Smooth muscle cell (in vitro differentiated cells): ENCODE data around the gene HSPB6. TPM values are rescaled to one million over a fixed set of nuclear protein-coding genes. Genes with fewer than 3 reads are reported as not detected.

ENCODE experiments used
- DNase-seq: peaks from one replicate; lab custom pipeline; 2025; ENCODE audit not compliant: unreplicated experiment; lab: John Stamatoyannopoulos, UW
- H2AFZ ChIP-seq: fragments of 200-600 bp; sonication (generic); 2 replicates; pipeline ENCODE4 v1.6.0; 2016; ENCODE audit warnings: antibody characterized with exemption, low read depth, mild to moderate bottlenecking
- H3F3A ChIP-seq: fragments of 200-600 bp; sonication (generic); 2 replicates; pipeline ENCODE4 v1.6.0; 2017; ENCODE audit warnings: antibody characterized with exemption, low read depth
- H3K27ac ChIP-seq: fragments of 200-600 bp; sonication (generic); 2 replicates; pipeline ENCODE4 v1.5.1; 2016; ENCODE audit warnings: low read depth, mild to moderate bottlenecking
- H3K27me3 ChIP-seq: fragments of 200-600 bp; sonication (generic); 2 replicates; pipeline ENCODE4 v1.6.1; 2016; ENCODE audit warnings: low read depth, mild to moderate bottlenecking
- H3K36me3 ChIP-seq: fragments of 200-600 bp; sonication (generic); 2 replicates; pipeline ENCODE4 v1.5.1; 2016; ENCODE audit warnings: low read depth
- H3K4me1 ChIP-seq: fragments of 200-600 bp; sonication (generic); 2 replicates; pipeline ENCODE4 v1.5.1; 2016; ENCODE audit warnings: low read depth
- H3K4me2 ChIP-seq: fragments of 200-600 bp; sonication (generic); 2 replicates; pipeline ENCODE4 v1.6.0; 2016; ENCODE audit warnings: mild to moderate bottlenecking
- H3K4me3 ChIP-seq: fragments of 200-600 bp; sonication (generic); 2 replicates; pipeline ENCODE4 v1.5.1; 2016; ENCODE audit warnings: mild to moderate bottlenecking
- H3K79me2 ChIP-seq: fragments of 200-600 bp; sonication (generic); 2 replicates; pipeline ENCODE4 v1.6.0; 2016; ENCODE audit warnings: low read depth, mild to moderate bottlenecking
- H3K9ac ChIP-seq: fragments of 200-600 bp; sonication (generic); 2 replicates; pipeline ENCODE4 v1.6.0; 2016; ENCODE audit warnings: low read depth
- H3K9me3 ChIP-seq: fragments of 200-600 bp; sonication (generic); replicated peaks from 2 replicates; pipeline ENCODE4 v1.5.1; 2016; ENCODE audit warnings: low read depth
- H4K20me1 ChIP-seq: fragments of 200-600 bp; sonication (generic); 2 replicates; pipeline ENCODE4 v1.6.0; 2016; ENCODE audit warnings: low read depth
- CTCF ChIP-seq: fragments of 200-600 bp; sonication (generic); IDR thresholded peaks from 2 replicates; pipeline ENCODE4 v1.5.1; 2017; ENCODE audit warnings: borderline replicate concordance, mild to moderate bottlenecking, antibody characterized with exemption; ENCODE audit not compliant: insufficient read depth, poor library complexity, severe bottlenecking
- WGBS: methylation state at CpG from one replicate; pipeline ENCODE4 v1.1.7; 2016; ENCODE audit warnings: low lambda C conversion rate; 5-methylcytosine and 5-hydroxymethylcytosine counted together
- polyA plus RNA-seq: library from polyadenylated mRNA; unstranded; fragments of >200 nt; fragmentation: Nextera tagmentation; extraction: Ambion mirVana; gene quantifications from 2 replicates; pipeline ENCODE4 v1.2.1, GENCODE V29; 2016
- total RNA-seq: library from RNA; depleted of rRNA; stranded (reverse); fragments of >200 nt; gene quantifications from 2 replicates; pipeline ENCODE4 v1.2.3, GENCODE V29; 2014

Gene HSPB6
- total and polyA plus RNA-seq, 2 experiments from 2014 or later = 19.1 to 254 TPM

- Histone ChIP-seq H3K9me3 (no peaks in the 10 kb centered on the region), H3K9ac (no peak overlapping the region), H3K27ac (no peak overlapping the region), H2AFZ (no peak overlapping the region), H3K4me3 (no peak overlapping the region), H3K79me2 (no peaks in the 10 kb centered on the region), H3K4me2 (no peak overlapping the region), H4K20me1 (no peaks in the 10 kb centered on the region), H3K36me3 (no peaks in the 10 kb centered on the region), H3K4me1 (peaks cover 5% of the 10 kb centered on the region), H3K27me3 (no peaks in the 10 kb centered on the region), H3F3A (no peaks in the 10 kb centered on the region)
- no peak for TF ChIP-seq CTCF
- DNase-seq = no peak
- WGBS = 98% methylated on average over 2 of the region's 2 CpGs
These were observed 18.0 kb downstream of the HSPB6 start for GRCh38 chr19:35738887-35739229.

DNA sequence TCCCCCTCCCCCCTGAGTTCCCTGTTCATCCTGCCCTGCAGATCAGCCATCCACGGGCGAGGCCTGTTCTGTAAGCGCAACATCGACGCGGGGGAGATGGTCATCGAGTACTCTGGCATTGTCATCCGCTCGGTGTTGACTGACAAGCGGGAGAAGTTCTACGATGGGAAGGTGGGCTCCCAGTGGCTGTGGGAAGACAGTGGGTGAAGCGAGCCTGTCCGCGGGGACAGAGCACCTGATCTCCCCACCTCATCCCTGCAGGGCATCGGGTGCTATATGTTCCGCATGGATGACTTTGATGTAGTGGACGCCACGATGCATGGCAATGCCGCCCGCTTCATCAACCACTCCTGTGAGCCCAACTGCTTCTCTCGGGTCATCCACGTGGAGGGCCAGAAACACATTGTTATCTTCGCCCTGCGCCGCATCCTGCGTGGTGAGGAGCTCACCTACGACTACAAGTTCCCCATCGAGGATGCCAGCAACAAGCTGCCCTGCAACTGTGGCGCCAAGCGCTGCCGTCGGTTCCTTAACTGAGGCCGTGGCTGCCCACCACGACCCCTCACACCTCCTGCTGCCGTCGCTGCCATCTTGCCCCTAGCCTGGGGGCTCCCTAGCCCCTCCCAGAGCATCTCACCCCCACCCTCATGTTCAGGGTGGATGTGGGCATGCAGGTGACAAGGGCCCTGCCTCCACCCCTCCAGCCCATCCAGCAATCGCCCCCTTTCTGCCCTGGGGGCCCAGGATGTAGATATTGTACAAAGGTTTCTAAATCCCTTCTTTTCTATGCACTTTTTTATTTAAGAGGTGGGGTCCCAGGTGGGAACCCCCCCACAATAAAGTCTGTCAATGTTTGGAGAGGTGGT is 18.6 kb downstream of the HSPB6 start:
- H3K4me3 ChIP-seq = no peak overlapping the region
- no peak overlapping the region for H2AFZ ChIP-seq
- no peak overlapping the region for H3K4me2 ChIP-seq
- no peaks in the 10 kb centered on the region for H3F3A ChIP-seq
- H3K9ac ChIP-seq = no peak overlapping the region
- no peaks in the 10 kb centered on the region for H3K79me2 ChIP-seq
- TF ChIP-seq CTCF = no peak
- no peaks in the 10 kb centered on the region for H3K27me3 ChIP-seq
- peaks cover 5% of the 10 kb centered on the region for H3K4me1 ChIP-seq
- no peaks in the 10 kb centered on the region for H3K36me3 ChIP-seq
- H3K9me3 ChIP-seq = no peaks in the 10 kb centered on the region
- H4K20me1 ChIP-seq = no peaks in the 10 kb centered on the region
- no peak for DNase-seq
- H3K27ac ChIP-seq = no peak overlapping the region
- 97% methylated on average over 37 of the region's 37 CpGs for WGBS

DNA sequence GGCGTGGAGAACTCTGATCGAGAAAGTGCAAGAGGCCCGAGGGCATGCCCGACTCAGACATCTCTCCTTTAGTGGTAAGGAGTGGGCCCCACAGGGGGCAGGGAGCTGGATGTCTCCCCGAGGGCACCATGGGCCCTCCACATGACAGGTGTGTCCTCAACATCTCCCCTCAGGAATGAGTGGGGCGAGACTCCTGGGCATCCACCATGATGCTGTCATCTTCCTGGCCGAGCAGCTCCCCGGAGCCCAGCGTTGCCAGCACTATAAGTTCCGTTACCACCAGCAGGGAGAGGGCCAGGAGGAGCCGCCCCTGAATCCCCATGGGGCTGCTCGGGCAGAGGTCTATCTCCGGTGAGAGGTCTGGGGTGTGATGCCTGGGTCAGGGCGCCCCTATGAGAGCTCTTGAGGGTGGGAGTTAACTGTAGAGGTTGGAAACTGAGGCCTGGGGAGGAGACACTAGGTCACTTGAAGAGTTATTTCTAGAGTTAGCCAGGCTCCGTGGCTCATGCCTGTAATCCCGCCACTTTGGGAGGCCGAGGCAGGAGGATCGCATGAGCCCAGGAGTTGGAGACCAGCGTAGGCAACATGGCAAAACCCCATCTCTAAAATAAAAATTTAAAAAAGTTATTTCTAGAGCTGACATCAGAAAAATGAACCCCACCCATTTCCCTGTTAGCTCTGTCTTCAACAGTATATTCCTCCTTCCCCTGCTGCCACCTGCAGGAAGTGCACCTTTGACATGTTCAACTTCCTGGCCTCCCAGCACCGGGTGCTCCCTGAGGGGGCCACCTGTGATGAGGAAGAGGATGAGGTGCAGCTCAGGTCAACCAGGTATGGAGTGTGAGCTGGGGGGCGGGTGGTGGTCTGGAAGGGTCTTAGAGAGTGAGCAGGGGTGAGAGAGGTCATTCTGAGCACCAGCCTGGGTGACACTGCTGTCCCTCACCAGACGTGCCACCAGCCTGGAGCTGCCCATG is 19.6 kb downstream of the HSPB6 start:
- H3K4me2 ChIP-seq = no peak overlapping the region
- H3K36me3 ChIP-seq = no peaks in the 10 kb centered on the region
- DNase-seq = no peak
- no peaks in the 10 kb centered on the region for H3F3A ChIP-seq
- H3K79me2 ChIP-seq = no peaks in the 10 kb centered on the region
- H3K9me3 ChIP-seq = no peaks in the 10 kb centered on the region
- TF ChIP-seq CTCF = peak; percentile 12
- no peak overlapping the region for H2AFZ ChIP-seq
- H3K27ac ChIP-seq = no peak overlapping the region
- peaks cover 5% of the 10 kb centered on the region for H4K20me1 ChIP-seq
- no peak overlapping the region for H3K4me3 ChIP-seq
- WGBS = 96% methylated on average over 22 of the region's 22 CpGs
- H3K27me3 ChIP-seq = no peaks in the 10 kb centered on the region
- no peak overlapping the region for H3K9ac ChIP-seq
- H3K4me1 ChIP-seq = peaks cover 5% of the 10 kb centered on the region
